NCI-H1092 treated with DMSO at 0.1 percent for 48 hours (cell line): ENCODE measurements around the gene ZMYND8.

Experiments used
- DNase-seq: peaks from one replicate; lab custom pipeline; 2025; lab: John Stamatoyannopoulos, UW

ZMYND8 gene

DNA sequence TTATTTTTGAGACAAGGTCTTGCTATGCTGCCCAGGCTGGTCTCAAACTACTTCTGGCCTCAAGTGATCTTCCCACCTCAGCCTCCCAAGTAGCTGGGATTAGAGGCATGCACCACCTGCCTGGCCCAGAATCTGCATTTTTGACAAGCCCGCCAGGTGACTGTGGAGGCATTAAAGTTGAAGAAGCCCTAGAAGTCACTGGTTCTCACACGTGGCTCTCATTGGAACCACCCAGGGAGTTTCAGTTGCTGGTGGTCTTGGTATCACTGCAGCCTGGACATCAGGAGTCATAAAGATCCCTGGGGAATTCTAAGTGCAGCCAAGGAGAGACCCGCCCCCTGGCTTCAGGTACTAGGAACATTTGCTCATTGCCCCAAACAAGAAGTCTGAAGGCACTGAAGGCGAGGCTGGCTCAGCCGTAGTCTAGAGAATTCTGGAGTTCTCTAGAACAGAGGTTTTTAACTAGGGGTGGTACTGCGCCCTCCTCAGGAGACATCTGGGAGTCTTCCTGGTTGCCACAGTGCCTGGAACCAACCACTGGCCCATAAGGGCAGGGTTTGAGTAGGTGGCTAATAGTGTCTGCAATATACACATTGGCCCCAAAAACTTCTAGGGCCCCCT lies 182.8 kb downstream of the ZMYND8 start:
- DNase-seq, result no peak

DNA sequence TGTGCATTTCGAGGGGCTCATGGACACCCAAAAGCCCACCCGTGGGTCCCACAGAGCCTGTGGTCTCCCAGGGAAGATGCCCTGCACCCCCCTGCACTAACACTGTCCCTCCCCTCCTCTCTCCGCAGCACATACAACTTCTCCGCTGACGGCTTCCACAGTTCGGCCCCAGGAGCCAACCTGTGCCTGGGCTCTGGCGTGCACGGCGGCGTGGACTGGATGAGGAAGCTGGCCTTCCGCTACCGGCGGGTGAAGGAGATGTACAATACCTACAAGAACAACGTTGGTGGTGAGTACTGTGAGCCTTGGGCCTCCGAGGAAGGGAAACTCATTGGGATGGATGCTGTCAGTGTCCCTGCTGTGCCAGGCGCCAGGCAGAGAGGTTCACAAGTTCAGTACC lies 183.9 kb downstream of the ZMYND8 start:
- DNase-seq, result no peak

DNA sequence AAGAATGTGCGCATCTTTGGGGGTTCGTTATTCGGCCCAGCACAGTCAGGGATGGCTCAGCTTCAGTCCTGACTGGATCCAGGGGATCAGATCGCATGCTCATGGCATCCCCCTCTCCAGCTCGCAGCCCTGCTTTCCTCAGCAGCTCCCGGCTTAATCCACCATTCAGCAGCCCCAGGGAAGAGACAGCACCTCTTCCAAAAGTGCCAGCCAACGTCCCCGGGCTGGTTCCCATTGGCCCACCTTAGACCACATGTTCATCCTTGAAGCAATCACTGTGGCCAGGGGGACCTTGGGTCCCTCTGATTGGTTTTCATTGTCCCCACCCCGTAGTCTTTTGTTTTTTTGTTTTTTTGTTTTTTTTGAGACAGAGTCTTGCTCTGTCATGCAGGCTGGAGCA lies 188.7 kb downstream of the ZMYND8 start:
- no peak for DNase-seq

- no peak for DNase-seq
These were observed 191.1 kb downstream of the ZMYND8 start for GRCh38 chr20:47165376-47165865.

- no peak for DNase-seq
These were observed 192.4 kb downstream of the ZMYND8 start for GRCh38 chr20:47164140-47164539.

DNA sequence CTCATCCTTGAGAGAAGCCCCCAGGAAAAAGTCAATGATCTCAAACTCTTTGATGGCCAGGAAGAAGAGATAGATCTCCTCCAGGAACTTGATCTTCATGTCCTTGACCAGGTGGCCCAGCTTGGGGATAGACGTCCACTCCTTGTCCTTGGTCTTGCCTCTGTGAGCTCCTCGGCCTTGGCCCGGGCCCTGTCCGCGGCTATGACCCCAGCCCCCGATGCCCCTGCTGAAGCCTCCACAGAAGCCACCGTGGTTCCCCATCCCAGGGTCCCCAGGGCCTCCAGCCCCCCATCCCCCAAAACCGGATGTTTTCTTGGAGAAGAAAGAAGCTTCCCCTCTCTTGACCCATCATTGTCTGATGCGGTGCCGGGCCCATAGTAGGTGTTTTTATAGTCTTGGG lies 195.1 kb downstream of the ZMYND8 start:
- no peak for DNase-seq

- DNase-seq, result no peak
These were observed 195.5 kb downstream of the ZMYND8 start for GRCh38 chr20:47160992-47161391.

DNA sequence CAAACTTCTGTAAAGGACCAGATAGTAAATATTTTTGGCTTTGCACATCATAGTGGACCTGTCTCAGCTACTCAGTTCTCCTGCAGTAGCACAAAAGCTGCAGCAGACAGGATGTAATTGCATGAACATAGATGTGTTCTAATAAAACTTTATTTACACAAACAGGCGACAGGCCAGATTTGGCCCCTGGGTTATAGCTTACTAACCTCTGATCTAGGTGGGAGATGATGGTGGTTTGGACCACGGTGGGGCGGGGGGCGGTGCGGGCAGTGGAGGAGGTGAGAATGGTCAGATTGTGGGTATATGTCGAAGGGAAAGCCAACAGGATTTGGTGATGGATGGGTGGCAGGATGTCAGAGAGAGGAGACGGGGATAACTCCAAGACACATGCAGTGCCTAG lies 196.3 kb downstream of the ZMYND8 start:
- no peak for DNase-seq
